ENCODE measurements around the gene DUSP2. TPM values are rescaled to one million over a fixed set of nuclear protein-coding genes. Genes with fewer than 3 reads are reported as not detected.
"Not testable (repeated sequence)": the region's sequence is repeated elsewhere in the genome, so short reads cannot be mapped to it uniquely, and the experiment has no call there.

DUSP2 gene
- total RNA-seq, 5 donors from 2014 or later (not counting 1 experiment from before 2014, with no cell fraction given): 37.2 to 437 (median 54.0) TPM

- Mint-ChIP-seq H3K9me3 (peaks cover 0 to 4% (median 2%) of the 10 kb centered on the region in 3 donors), H3K27me3 (no peaks in the 10 kb centered on the region), H3K4me3 (peak overlapping the region; percentile 54 to 74 (median 56)), H3K36me3 (no peaks in the 10 kb centered on the region), H3K4me1 (peaks cover 45 to 60% (median 51%) of the 10 kb centered on the region in 3 donors), H3K27ac (peak overlapping the region; percentile 82 to 86)
- ATAC-seq (replicated peaks in 1 of 4) (peak; percentile 73 to 84 (median 78)), DNase-seq (peak in 31 of 35 experiments; percentile 34 to 82 (median 56))
- Histone ChIP-seq H3K27ac (ENCODE audit: low read length) (peak overlapping the region; percentile 96), H3K9me3 (no peaks in the 10 kb centered on the region), H3K4me1 (ENCODE audit: control insufficient read depth in 1 of 2, extremely low read depth in 1 of 2, insufficient read depth in 2 of 2, low read length in 2 of 2) (peaks cover 27 to 67% of the 10 kb centered on the region in 2 experiments), H3K36me3 (ENCODE audit: control insufficient read depth in 2 of 2, extremely low read depth in 1 of 2, insufficient read depth in 1 of 2, low read length in 1 of 2) (no peaks in the 10 kb centered on the region), H3K27me3 (replicated peaks in 1 of 2; ENCODE audit: control insufficient read depth in 2 of 2, extremely low read depth in 1 of 2, insufficient read depth in 2 of 2, low read length in 1 of 2) (no peaks in the 10 kb centered on the region), H3K4me3 (ENCODE audit: control insufficient read depth in 1 of 2, extremely low read depth in 1 of 2, low read length in 1 of 2) (peak overlapping the region in 1 of 2 donors; percentile 36)
- 19% methylated on average over 14 of the region's 18 CpGs for WGBS (ENCODE audit: insufficient coverage)
- POLR2A ChIA-PET: interaction anchor here (1.0 to 1.4 kb wide), 2 partner anchors 14 to 22 kb away, joined by 3 to 4 read pairs; no protein-coding TSS in a partner anchor
- CTCF ChIA-PET: interaction anchor here in 1 of 2 donors (0.9 to 1.5 kb wide), 3 partner anchors 10 to 23 kb away, joined by 3 to 6 read pairs (median 3); no protein-coding TSS in a partner anchor
These were observed 19.4 kb upstream of the DUSP2 start for GRCh38 chr2:96164459-96165184.

- H3K36me3 Mint-ChIP-seq: no peaks in the 10 kb centered on the region
- H3K27ac Mint-ChIP-seq: peak overlapping the region; percentile 82 to 86
- no peaks in the 10 kb centered on the region for H3K27me3 Mint-ChIP-seq
- H3K27me3 ChIP-seq (replicated peaks in 1 of 2; ENCODE audit: control insufficient read depth in 2 of 2, extremely low read depth in 1 of 2, insufficient read depth in 2 of 2, low read length in 1 of 2): no peaks in the 10 kb centered on the region
- ATAC-seq (replicated peaks in 1 of 4) (peak; percentile 65 to 75 (median 72)), DNase-seq (peak in 34 of 35 experiments; percentile 40 to 82 (median 64))
- H3K36me3 ChIP-seq (ENCODE audit: control insufficient read depth in 2 of 2, extremely low read depth in 1 of 2, insufficient read depth in 1 of 2, low read length in 1 of 2): no peaks in the 10 kb centered on the region
- peaks cover 53 to 67% (median 58%) of the 10 kb centered on the region in 3 donors for H3K4me1 Mint-ChIP-seq
- no peaks in the 10 kb centered on the region for H3K9me3 ChIP-seq
- H3K4me3 ChIP-seq (ENCODE audit: control insufficient read depth in 1 of 2, extremely low read depth in 1 of 2, low read length in 1 of 2): peak overlapping the region; percentile 36 to 39
- peak overlapping the region; percentile 54 to 74 (median 56) for H3K4me3 Mint-ChIP-seq
- H3K4me1 ChIP-seq (ENCODE audit: control insufficient read depth in 1 of 2, extremely low read depth in 1 of 2, insufficient read depth in 2 of 2, low read length in 2 of 2): peaks cover 34 to 74% of the 10 kb centered on the region in 2 experiments
- POLR2A ChIA-PET: interaction anchor here (0.5 to 1.6 kb wide), 4 partner anchors 14 to 44 kb away, joined by 3 to 6 read pairs (median 4); no protein-coding TSS in a partner anchor
- peak overlapping the region; percentile 96 for H3K27ac ChIP-seq (ENCODE audit: low read length)
- peaks cover 0 to 4% (median 2%) of the 10 kb centered on the region in 3 donors for H3K9me3 Mint-ChIP-seq
- 6% methylated on average over 9 of the region's 13 CpGs for WGBS (ENCODE audit: insufficient coverage)
- CTCF ChIA-PET: interaction anchor here (0.9 to 1.7 kb wide), 5 partner anchors 10 to 25 kb away, joined by 3 to 6 read pairs (median 3); no protein-coding TSS in a partner anchor
These were observed 18.7 kb upstream of the DUSP2 start for GRCh38 chr2:96163768-96164429.

GRCh38 chr2:96163415-96163767, 18.2 kb upstream of the DUSP2 start:
- Histone ChIP-seq H3K4me1 (ENCODE audit: control insufficient read depth in 1 of 2, extremely low read depth in 1 of 2, insufficient read depth in 2 of 2, low read length in 2 of 2) (peaks cover 39 to 80% of the 10 kb centered on the region in 2 experiments), H3K9me3 (no peaks in the 10 kb centered on the region), H3K4me3 (ENCODE audit: control insufficient read depth in 1 of 2, extremely low read depth in 1 of 2, low read length in 1 of 2) (no peak overlapping the region), H3K27ac (ENCODE audit: low read length) (peak overlapping the region; percentile 96), H3K27me3 (replicated peaks in 1 of 2; ENCODE audit: control insufficient read depth in 2 of 2, extremely low read depth in 1 of 2, insufficient read depth in 2 of 2, low read length in 1 of 2) (no peaks in the 10 kb centered on the region), H3K36me3 (ENCODE audit: control insufficient read depth in 2 of 2, extremely low read depth in 1 of 2, insufficient read depth in 1 of 2, low read length in 1 of 2) (no peaks in the 10 kb centered on the region)
- H3K27ac Mint-ChIP-seq: peak overlapping the region; percentile 82 to 86
- H3K4me1 Mint-ChIP-seq: peaks cover 58 to 71% (median 63%) of the 10 kb centered on the region in 3 donors
- 70% methylated on average over 5 of the region's 5 CpGs for WGBS (ENCODE audit: insufficient coverage)
- ChIA-PET POLR2A (interaction anchor here in 1 of 2 donors (0.5 to 1.6 kb wide), 3 partner anchors 13 to 45 kb away, joined by 3 to 6 read pairs (median 3); no protein-coding TSS in a partner anchor), CTCF (interaction anchor here (0.9 to 1.7 kb wide), 5 partner anchors 11 to 24 kb away, joined by 3 to 6 read pairs (median 3); no protein-coding TSS in a partner anchor)
- H3K9me3 Mint-ChIP-seq: peaks cover 0 to 4% (median 2%) of the 10 kb centered on the region in 3 donors
- no peaks in the 10 kb centered on the region for H3K36me3 Mint-ChIP-seq
- ATAC-seq (replicated peaks in 1 of 4) (peak in 1 of 4 experiments; percentile 2), DNase-seq (no peak)
- no peaks in the 10 kb centered on the region for H3K27me3 Mint-ChIP-seq
- peak overlapping the region in 1 of 3 donors; percentile 74 for H3K4me3 Mint-ChIP-seq

GRCh38 chr2:96161898-96162297, 16.7 kb upstream of the DUSP2 start:
- peaks cover 68 to 77% (median 74%) of the 10 kb centered on the region in 3 donors for H3K4me1 Mint-ChIP-seq
- no CpG with 5 or more reads among the region's 5 CpGs for WGBS (ENCODE audit: insufficient coverage)

GRCh38 chr2:96160366-96160765, 15.1 kb upstream of the DUSP2 start:
- H3K36me3 ChIP-seq (ENCODE audit: control insufficient read depth in 2 of 2, extremely low read depth in 1 of 2, insufficient read depth in 1 of 2, low read length in 1 of 2); H3K9me3 ChIP-seq; CTCF ChIA-PET; H3K9me3 Mint-ChIP-seq; DNase-seq; H3K36me3 Mint-ChIP-seq; H3K27me3 Mint-ChIP-seq; ATAC-seq (replicated peaks in 1 of 4); H3K4me3 Mint-ChIP-seq; H3K27me3 ChIP-seq (replicated peaks in 1 of 2; ENCODE audit: control insufficient read depth in 2 of 2, extremely low read depth in 1 of 2, insufficient read depth in 2 of 2, low read length in 1 of 2); H3K4me3 ChIP-seq (ENCODE audit: control insufficient read depth in 1 of 2, extremely low read depth in 1 of 2, low read length in 1 of 2); H3K27ac ChIP-seq (ENCODE audit: low read length): not testable (repeated sequence)
- Mint-ChIP-seq H3K4me1 (peaks cover 79 to 92% (median 88%) of the 10 kb centered on the region in 3 donors), H3K27ac (peak overlapping the region in 1 of 2 donors; percentile 70)
- POLR2A ChIA-PET: interaction anchor here (1.0 to 1.4 kb wide), 2 partner anchors 14 to 16 kb away, joined by 3 read pairs; no protein-coding TSS in a partner anchor
- H3K4me1 ChIP-seq (ENCODE audit: control insufficient read depth in 1 of 2, extremely low read depth in 1 of 2, insufficient read depth in 2 of 2, low read length in 2 of 2): peaks cover 51 to 94% of the 10 kb centered on the region in 2 experiments
- WGBS (ENCODE audit: insufficient coverage): no CpG with 5 or more reads among the region's 5 CpGs

More at GRCh38 chr2:96161898-96162297, 16.7 kb upstream of the DUSP2 start:
- no peak for ATAC-seq (replicated peaks in 1 of 4)
- peaks cover 49 to 87% of the 10 kb centered on the region in 2 experiments for H3K4me1 ChIP-seq (ENCODE audit: control insufficient read depth in 1 of 2, extremely low read depth in 1 of 2, insufficient read depth in 2 of 2, low read length in 2 of 2)
- Mint-ChIP-seq H3K9me3 (peaks cover 0 to 4% (median 2%) of the 10 kb centered on the region in 3 donors), H3K27me3 (no peaks in the 10 kb centered on the region), H3K4me3 (peak overlapping the region in 1 of 3 donors; percentile 5), H3K27ac (peak overlapping the region; percentile 82 to 86), H3K36me3 (no peaks in the 10 kb centered on the region)
- DNase-seq: peak in 1 of 35 experiments; percentile 60
- ChIA-PET CTCF (interaction anchor here in 1 of 2 donors (1.0 to 1.1 kb wide), 3 partner anchors 13 to 24 kb away, joined by 3 to 6 read pairs (median 5); partner anchors contain the start of gene ASTL), POLR2A (interaction anchor here in 1 of 2 donors (0.6 kb wide), 1 partner anchor 79 kb away, joined by 5 read pairs; no protein-coding TSS in a partner anchor)
- no peaks in the 10 kb centered on the region for H3K36me3 ChIP-seq (ENCODE audit: control insufficient read depth in 2 of 2, extremely low read depth in 1 of 2, insufficient read depth in 1 of 2, low read length in 1 of 2)
- H3K27ac ChIP-seq (ENCODE audit: low read length): peak overlapping the region; percentile 96
- H3K4me3 ChIP-seq (ENCODE audit: control insufficient read depth in 1 of 2, extremely low read depth in 1 of 2, low read length in 1 of 2): no peak overlapping the region
- H3K27me3 ChIP-seq (replicated peaks in 1 of 2; ENCODE audit: control insufficient read depth in 2 of 2, extremely low read depth in 1 of 2, insufficient read depth in 2 of 2, low read length in 1 of 2): no peaks in the 10 kb centered on the region
- H3K9me3 ChIP-seq: no peaks in the 10 kb centered on the region
